OCI-M2 (cell line): ENCODE measurements around the gene SYNDIG1.

Experiments used
- DNase-seq: peaks from one replicate; lab custom pipeline; 2025; ENCODE audit not compliant: unreplicated experiment; lab: John Stamatoyannopoulos, UW

Gene SYNDIG1

GRCh38 chr20:24469116-24469893, at the start of gene SYNDIG1:
Gene SYNDIG1, plus strand, starts transcription at chr20:24469629. Its CDS starts 73,469 bp downstream, at chr20:24543098.
- no peak for DNase-seq

DNA sequence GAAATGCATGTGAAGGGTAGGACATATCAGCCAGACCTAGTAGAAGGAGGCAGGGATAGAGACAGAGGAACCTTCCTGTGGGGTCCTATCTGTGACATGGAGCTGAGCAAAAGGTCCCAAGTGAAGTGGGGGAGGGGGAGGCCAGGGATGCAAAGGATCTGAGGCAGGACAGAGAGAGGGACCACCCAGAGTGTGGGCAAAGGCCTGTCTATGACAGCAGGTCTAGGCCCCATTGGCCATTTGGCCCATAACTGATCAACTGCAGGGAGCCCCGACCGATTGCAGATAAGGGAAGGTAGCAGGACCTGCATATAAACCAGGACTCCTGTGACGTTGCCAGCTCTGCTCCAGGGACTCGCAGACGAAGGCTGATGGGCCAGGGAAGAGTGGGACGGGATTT, 49.6 kb upstream of the SYNDIG1 start:
- DNase-seq: no peak

- DNase-seq: no peak
Observed at GRCh38 chr20:24420567-24420966, 48.9 kb upstream of the SYNDIG1 start.

- DNase-seq: no peak
Observed at GRCh38 chr20:24421071-24421470, 48.4 kb upstream of the SYNDIG1 start.

DNA sequence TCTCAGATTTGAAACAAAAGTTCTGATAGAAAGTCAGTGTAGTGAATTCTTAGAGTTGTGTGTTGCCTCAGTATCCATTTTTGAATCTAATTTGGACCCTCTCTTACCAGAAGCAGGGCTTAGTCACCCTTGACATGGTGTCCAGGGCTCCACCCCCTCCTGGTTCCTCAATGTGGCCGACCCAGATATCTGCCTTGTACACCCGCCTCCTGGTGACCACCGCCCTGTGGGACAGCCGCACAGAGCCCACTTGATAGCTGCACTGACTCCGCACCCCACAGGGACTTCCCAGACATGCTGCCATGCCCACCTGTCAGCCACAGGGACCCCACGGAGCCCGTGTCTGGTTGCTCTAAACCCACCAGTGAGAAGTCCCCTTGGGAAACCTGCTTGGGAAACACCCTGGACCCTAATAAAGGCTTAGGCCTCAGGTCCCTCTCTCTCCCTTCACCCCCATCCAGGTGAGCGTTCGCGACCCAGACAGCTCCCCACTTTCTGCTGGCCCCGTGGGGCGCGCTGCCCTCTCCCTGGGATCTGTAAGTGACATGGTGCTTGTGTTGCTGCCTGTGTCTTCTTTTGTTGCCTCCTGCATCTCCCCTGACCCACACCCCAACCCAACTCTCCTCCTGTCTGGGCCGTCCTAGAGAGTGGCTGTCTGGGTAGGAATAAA, 47.2 kb upstream of the SYNDIG1 start:
- DNase-seq: no peak

GRCh38 chr20:24423390-24424313, 45.8 kb upstream of the SYNDIG1 start:
- no peak for DNase-seq

GRCh38 chr20:24425523-24426135, 43.8 kb upstream of the SYNDIG1 start:
- no peak for DNase-seq

- no peak for DNase-seq
Observed at GRCh38 chr20:24431279-24432045, 38.0 kb upstream of the SYNDIG1 start.

- DNase-seq: no peak
Observed at GRCh38 chr20:24432046-24432442, 37.4 kb upstream of the SYNDIG1 start.

GRCh38 chr20:24436160-24436559, 33.3 kb upstream of the SYNDIG1 start:
- DNase-seq: no peak

GRCh38 chr20:24437196-24438082, 32.0 kb upstream of the SYNDIG1 start:
- DNase-seq: no peak

- no peak for DNase-seq
Observed at GRCh38 chr20:24438331-24438730, 31.1 kb upstream of the SYNDIG1 start.

DNA sequence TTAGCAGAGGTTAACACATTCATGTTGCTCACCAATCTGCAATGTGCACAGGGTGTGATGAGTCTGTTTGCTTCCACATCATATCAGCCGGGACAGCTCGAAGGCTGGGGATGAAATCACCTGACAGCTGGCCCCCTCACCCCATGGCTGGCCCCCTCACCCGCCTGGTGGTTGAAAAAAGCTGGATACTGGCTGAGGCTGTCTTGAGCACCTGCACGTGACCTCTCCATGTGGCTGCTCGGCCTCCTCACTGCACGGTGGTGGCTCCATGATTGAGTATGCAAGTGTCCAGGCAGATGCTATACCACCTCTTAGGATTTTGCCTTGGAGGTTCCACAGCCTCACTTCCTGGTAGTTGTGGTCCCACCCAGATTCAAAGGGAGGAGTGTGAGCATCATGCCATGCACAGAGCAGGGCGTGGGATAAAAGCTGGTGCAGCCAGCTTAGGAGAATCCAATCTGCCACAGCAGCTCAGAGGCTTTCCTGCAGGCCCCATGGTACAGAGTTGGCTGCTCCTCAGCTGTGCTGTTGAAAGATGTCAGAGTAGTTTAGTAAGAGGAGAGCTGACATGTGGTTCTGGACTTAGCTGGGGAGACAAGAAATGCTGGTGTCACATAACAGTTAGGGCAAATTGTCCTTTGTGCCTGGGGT, 29.6 kb upstream of the SYNDIG1 start:
- no peak for DNase-seq

GRCh38 chr20:24441661-24442060, 27.8 kb upstream of the SYNDIG1 start:
- DNase-seq: no peak

GRCh38 chr20:24442909-24443308, 26.5 kb upstream of the SYNDIG1 start:
- DNase-seq: no peak

- no peak for DNase-seq
Observed at GRCh38 chr20:24443436-24443835, 26.0 kb upstream of the SYNDIG1 start.

DNA sequence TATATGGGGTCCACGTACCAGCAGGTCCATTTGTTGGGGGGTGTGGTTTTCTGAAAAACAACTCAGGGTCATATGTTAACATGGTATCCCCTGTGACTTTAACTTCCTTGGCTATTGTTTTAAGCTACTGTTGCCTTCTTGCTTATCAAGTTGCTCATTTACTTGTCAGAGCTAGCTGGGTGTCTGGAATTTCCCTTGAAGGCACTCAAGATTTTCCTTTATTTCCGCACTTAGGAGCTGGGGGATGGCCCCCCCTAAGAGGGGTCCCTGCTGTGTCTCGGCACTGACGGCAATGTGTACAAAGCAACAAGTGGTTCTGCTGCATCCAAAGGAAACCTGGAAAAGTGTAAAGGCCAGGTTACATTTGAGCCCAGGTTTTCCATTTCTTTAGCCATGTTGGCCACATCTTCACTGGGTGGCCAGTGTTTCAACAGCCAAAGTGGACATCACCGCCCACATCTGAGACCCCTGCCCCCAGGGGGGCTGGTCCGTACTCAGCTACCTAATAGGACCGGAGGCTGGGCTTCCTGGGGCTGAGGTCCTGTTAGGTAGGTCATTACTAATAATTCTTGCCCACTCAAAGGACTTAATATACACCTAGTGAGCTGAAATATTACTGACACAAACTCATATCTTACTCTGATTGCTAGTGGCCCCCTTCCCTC, 24.8 kb upstream of the SYNDIG1 start:
- no peak for DNase-seq

DNA sequence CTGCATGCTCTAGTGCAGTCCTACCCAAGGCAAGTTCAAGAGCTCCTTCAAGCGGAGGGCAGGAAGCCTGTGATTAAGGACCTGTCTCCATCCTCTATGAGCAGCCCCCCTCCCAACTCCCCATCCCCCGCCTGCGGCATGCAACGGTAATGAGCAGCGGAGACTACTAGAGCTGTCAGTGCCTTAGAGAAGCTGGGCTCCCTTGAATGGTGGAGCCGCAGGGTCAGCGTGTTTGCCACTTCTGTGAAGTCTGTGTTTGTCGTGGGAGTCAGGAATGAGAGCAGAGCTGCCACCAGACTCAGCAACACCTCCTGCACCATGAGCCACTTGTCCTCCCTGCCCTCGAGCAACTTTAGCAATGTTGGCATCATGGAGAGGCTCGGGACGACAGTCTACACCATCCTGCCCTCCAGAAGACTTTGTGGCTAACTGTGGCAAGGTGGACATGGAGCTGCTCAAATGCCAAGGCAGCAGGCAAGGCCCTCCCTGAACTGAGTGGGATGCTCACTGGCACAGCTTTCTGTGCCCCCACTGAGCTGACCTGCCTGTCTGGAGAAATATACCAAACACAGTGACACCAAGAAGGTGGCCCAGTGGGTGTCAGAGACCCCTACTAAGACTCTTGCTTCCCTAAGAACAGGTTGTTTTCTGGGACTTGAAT, 23.8 kb upstream of the SYNDIG1 start:
- DNase-seq: no peak
